Astrocyte (in vitro differentiated cells and primary cell): Measurements from ENCODE around the gene CCDC85A. TPM values are rescaled to one million over a fixed set of nuclear protein-coding genes. Genes with fewer than 3 reads are reported as not detected.

Experiments
- DNase-seq: peaks from one replicate; pipeline ENCODE4 v3.0.0-alpha.2; 2010; ENCODE audit warnings: low read depth
- FAIRE-seq: peaks from 2 replicates; lab custom pipeline; 2011; peaks lifted over from hg19 to GRCh38; lab: Jason Lieb, UNC
- H2AFZ ChIP-seq: 2 replicates; pipeline ENCODE4 v1.6.0; 2012; ENCODE audit warnings: low read depth, low read length, inconsistent platforms
- H3K27ac ChIP-seq: 2 replicates; pipeline ENCODE4 v1.5.1; 2011; ENCODE audit warnings: low read depth, low read length, inconsistent platforms
- H3K27me3 ChIP-seq: 2 replicates; pipeline ENCODE4 v1.6.0; 2011; ENCODE audit warnings: low read length, inconsistent platforms; ENCODE audit not compliant: insufficient read depth
- H3K36me3 ChIP-seq: 2 replicates; pipeline ENCODE4 v1.5.1; 2011; ENCODE audit warnings: low read length, inconsistent platforms; ENCODE audit not compliant: insufficient read depth
- H3K4me1 ChIP-seq: 2 replicates; pipeline ENCODE4 v1.5.1; 2011; ENCODE audit warnings: low read length, inconsistent platforms; ENCODE audit not compliant: insufficient read depth
- H3K4me2 ChIP-seq: 2 replicates; pipeline ENCODE4 v1.6.0; 2012; ENCODE audit warnings: low read length, inconsistent platforms
- H3K4me3 ChIP-seq: 2 replicates; pipeline ENCODE4 v1.5.1; 2011; ENCODE audit warnings: low read depth, mild to moderate bottlenecking, low read length, inconsistent platforms; ENCODE audit not compliant: insufficient read depth
- H3K79me2 ChIP-seq: 2 replicates; pipeline ENCODE4 v1.6.0; 2012; ENCODE audit warnings: mild to moderate bottlenecking, low read length, inconsistent platforms; ENCODE audit not compliant: insufficient read depth
- H3K9ac ChIP-seq: 2 replicates; pipeline ENCODE4 v1.6.0; 2012; ENCODE audit warnings: mild to moderate bottlenecking, low read length, inconsistent platforms
- H3K9me3 ChIP-seq: 2 replicates; pipeline ENCODE4 v1.5.1; 2012; ENCODE audit warnings: low read depth, mild to moderate bottlenecking, low read length, inconsistent platforms; ENCODE audit not compliant: insufficient read depth
- H4K20me1 ChIP-seq: 2 replicates; pipeline ENCODE4 v1.6.0; 2012; ENCODE audit warnings: low read length, inconsistent platforms; ENCODE audit not compliant: insufficient read depth
- H3K27ac Mint-ChIP-seq: one replicate; pipeline ENCODE4 v1.8.0; 2021; ENCODE audit warnings: mild to moderate bottlenecking, mixed read lengths; ENCODE audit not compliant: unreplicated experiment
- H3K27me3 Mint-ChIP-seq: one replicate; pipeline ENCODE4 v1.8.0; 2021; ENCODE audit warnings: low read depth, mixed read lengths; ENCODE audit not compliant: unreplicated experiment
- H3K36me3 Mint-ChIP-seq: one replicate; pipeline ENCODE4 v1.8.0; 2021; ENCODE audit warnings: low read depth, mixed read lengths; ENCODE audit not compliant: unreplicated experiment
- H3K4me1 Mint-ChIP-seq: one replicate; pipeline ENCODE4 v1.8.0; 2021; ENCODE audit warnings: low read depth, mixed read lengths; ENCODE audit not compliant: unreplicated experiment
- H3K4me3 Mint-ChIP-seq: one replicate; pipeline ENCODE4 v1.8.0; 2021; ENCODE audit warnings: mild to moderate bottlenecking, moderate library complexity, mixed read lengths; ENCODE audit not compliant: unreplicated experiment
- H3K9me3 Mint-ChIP-seq: one replicate; pipeline ENCODE4 v1.8.0; 2021; ENCODE audit warnings: mild to moderate bottlenecking, mixed read lengths; ENCODE audit not compliant: unreplicated experiment
- EZH2 ChIP-seq: IDR thresholded peaks from 2 replicates; pipeline ENCODE4 v1.6.1; 2012; ENCODE audit warnings: mild to moderate bottlenecking, low read length, inconsistent platforms; ENCODE audit not compliant: insufficient read depth
- total RNA-seq: library from RNA; stranded (reverse); gene quantifications from 2 replicates; pipeline ENCODE4 v1.2.1, GENCODE V29; 2021
- TF ChIP-seq, protein P1 (sequence below): IDR thresholded peaks from 2 replicates; pipeline ENCODE4 v1.5.1; 2011; ENCODE audit warnings: low read depth, mild to moderate bottlenecking, inconsistent platforms, low read length, moderate library complexity; ENCODE audit not compliant: insufficient read depth

CCDC85A gene
- total RNA-seq, 1 donor from 2014 or later, result 8.9 TPM

DNA sequence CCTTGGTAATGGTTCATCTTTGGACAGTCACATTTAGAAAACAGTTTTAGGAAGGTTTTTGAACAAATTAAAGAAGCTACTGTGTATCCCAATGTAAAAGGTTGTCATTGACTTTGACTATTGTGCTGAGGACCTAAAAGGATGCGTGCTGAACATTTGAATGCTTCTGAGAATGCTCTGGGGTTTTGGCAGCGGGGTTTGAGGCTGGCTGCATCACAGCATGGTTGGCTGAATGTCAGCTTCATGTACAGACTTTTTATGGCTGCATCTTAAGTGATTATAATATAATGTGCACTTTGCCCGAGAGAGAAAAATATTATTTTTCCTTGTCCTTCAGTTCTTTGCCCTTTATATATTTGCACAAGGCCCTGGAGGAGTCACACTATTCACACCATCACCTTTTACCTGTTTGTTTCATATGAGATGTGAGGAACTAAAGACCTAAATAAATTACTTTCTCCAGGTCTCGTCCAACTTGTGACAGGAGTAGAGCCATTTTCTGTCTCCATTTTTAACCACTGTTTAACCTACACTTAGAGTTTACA, 125.9 kb downstream of the CCDC85A start:
- H3K36me3 ChIP-seq, result no peaks in the 10 kb centered on the region
- no peaks in the 10 kb centered on the region for H4K20me1 ChIP-seq
- FAIRE-seq (no peak), DNase-seq (no peak)
- no peak overlapping the region for H3K27ac ChIP-seq
- peaks cover 1% of the 10 kb centered on the region for H3K36me3 Mint-ChIP-seq
- TF ChIP-seq, protein P1, sequence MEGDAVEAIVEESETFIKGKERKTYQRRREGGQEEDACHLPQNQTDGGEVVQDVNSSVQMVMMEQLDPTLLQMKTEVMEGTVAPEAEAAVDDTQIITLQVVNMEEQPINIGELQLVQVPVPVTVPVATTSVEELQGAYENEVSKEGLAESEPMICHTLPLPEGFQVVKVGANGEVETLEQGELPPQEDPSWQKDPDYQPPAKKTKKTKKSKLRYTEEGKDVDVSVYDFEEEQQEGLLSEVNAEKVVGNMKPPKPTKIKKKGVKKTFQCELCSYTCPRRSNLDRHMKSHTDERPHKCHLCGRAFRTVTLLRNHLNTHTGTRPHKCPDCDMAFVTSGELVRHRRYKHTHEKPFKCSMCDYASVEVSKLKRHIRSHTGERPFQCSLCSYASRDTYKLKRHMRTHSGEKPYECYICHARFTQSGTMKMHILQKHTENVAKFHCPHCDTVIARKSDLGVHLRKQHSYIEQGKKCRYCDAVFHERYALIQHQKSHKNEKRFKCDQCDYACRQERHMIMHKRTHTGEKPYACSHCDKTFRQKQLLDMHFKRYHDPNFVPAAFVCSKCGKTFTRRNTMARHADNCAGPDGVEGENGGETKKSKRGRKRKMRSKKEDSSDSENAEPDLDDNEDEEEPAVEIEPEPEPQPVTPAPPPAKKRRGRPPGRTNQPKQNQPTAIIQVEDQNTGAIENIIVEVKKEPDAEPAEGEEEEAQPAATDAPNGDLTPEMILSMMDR, result no peak
- TF ChIP-seq EZH2, result no peak
- H3K4me3 ChIP-seq, result no peak overlapping the region
- no peak overlapping the region for H3K27ac Mint-ChIP-seq
- H3K9me3 Mint-ChIP-seq, result peaks cover 3% of the 10 kb centered on the region
- no peak overlapping the region for H2AFZ ChIP-seq
- H3K4me1 ChIP-seq, result no peaks in the 10 kb centered on the region
- no peaks in the 10 kb centered on the region for H3K4me1 Mint-ChIP-seq
- H3K4me2 ChIP-seq, result no peak overlapping the region
- no peak overlapping the region for H3K4me3 Mint-ChIP-seq
- H3K9ac ChIP-seq, result no peak overlapping the region
- H3K79me2 ChIP-seq, result no peaks in the 10 kb centered on the region
- no peaks in the 10 kb centered on the region for H3K27me3 ChIP-seq
- H3K27me3 Mint-ChIP-seq, result no peaks in the 10 kb centered on the region
- no peaks in the 10 kb centered on the region for H3K9me3 ChIP-seq

DNA sequence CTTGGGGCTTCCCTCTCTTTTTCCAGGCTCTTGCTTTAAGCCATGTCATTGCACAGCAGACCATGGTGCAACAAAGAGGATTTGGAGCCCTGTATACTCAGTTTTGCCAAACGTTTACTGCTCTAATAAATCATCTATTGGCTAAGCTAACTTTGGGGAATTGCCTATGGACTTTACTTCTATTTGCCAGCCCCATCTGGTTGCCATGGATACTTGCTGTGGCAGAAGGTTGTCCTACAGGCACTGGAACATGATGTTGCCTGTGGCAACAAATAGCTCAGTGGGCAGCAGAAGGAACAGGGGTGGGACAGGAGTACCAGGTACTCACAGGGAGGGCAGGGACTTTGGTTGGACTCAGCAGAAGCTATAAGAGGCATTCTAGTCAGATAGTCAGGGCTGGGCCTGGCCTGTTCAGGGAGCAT, 129.7 kb downstream of the CCDC85A start:
- no peaks in the 10 kb centered on the region for H3K4me1 Mint-ChIP-seq
- TF ChIP-seq, protein P1, result no peak
- no peak for TF ChIP-seq EZH2
- Histone ChIP-seq H3K36me3 (no peaks in the 10 kb centered on the region), H3K4me3 (no peak overlapping the region), H2AFZ (no peak overlapping the region), H3K4me2 (no peak overlapping the region), H3K79me2 (no peaks in the 10 kb centered on the region), H3K9ac (no peak overlapping the region), H4K20me1 (no peaks in the 10 kb centered on the region), H3K9me3 (no peaks in the 10 kb centered on the region), H3K4me1 (no peaks in the 10 kb centered on the region), H3K27me3 (no peaks in the 10 kb centered on the region), H3K27ac (no peak overlapping the region)
- H3K4me3 Mint-ChIP-seq, result no peak overlapping the region
- peaks cover 3% of the 10 kb centered on the region for H3K9me3 Mint-ChIP-seq
- FAIRE-seq (no peak), DNase-seq (no peak)
- no peak overlapping the region for H3K27ac Mint-ChIP-seq
- no peaks in the 10 kb centered on the region for H3K27me3 Mint-ChIP-seq
- H3K36me3 Mint-ChIP-seq, result no peaks in the 10 kb centered on the region

DNA sequence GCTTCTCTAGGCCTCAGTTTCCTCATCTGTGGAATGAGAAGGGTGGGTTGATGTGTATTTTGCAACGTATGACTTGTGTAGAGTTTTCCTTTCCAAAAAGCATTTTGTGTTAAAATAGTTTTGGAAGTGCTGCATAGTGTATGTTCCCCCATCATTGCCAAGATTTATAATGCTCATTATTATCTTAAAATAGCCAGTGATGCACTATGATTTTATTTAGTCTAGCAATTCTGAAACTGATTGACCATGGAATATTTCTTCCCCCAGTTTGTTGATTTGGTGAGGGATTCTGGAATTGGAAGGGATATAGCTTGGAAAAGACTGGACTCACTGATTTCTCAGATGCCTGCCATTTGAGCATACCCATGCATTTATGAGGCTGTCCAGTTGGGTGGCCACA, 130.6 kb downstream of the CCDC85A start:
- no peaks in the 10 kb centered on the region for H3K4me1 ChIP-seq
- FAIRE-seq, result no peak
- no peaks in the 10 kb centered on the region for H3K4me1 Mint-ChIP-seq

More for the DNA sequence above, 130.6 kb downstream of the CCDC85A start:
- Histone ChIP-seq H3K27me3 (no peaks in the 10 kb centered on the region), H3K4me3 (no peak overlapping the region), H3K79me2 (no peaks in the 10 kb centered on the region), H3K27ac (no peak overlapping the region), H2AFZ (no peak overlapping the region), H3K9me3 (no peaks in the 10 kb centered on the region), H3K9ac (no peak overlapping the region), H3K36me3 (no peaks in the 10 kb centered on the region), H4K20me1 (no peaks in the 10 kb centered on the region), H3K4me2 (no peak overlapping the region)
- no peak for DNase-seq
- Mint-ChIP-seq H3K27ac (no peak overlapping the region), H3K9me3 (no peaks in the 10 kb centered on the region), H3K36me3 (no peaks in the 10 kb centered on the region), H3K4me3 (no peak overlapping the region), H3K27me3 (no peaks in the 10 kb centered on the region)
- TF ChIP-seq EZH2, result no peak
